ENCODE data around the gene CDH2. TPM values are rescaled to one million over a fixed set of nuclear protein-coding genes. Genes with fewer than 3 reads are reported as not detected.

The CDH2 gene
- total RNA-seq (10 to 100 TPM; 38.1 to 49.5 TPM), polyA plus RNA-seq (10 to 100 TPM; 14.2 to 14.8 TPM)

DNA sequence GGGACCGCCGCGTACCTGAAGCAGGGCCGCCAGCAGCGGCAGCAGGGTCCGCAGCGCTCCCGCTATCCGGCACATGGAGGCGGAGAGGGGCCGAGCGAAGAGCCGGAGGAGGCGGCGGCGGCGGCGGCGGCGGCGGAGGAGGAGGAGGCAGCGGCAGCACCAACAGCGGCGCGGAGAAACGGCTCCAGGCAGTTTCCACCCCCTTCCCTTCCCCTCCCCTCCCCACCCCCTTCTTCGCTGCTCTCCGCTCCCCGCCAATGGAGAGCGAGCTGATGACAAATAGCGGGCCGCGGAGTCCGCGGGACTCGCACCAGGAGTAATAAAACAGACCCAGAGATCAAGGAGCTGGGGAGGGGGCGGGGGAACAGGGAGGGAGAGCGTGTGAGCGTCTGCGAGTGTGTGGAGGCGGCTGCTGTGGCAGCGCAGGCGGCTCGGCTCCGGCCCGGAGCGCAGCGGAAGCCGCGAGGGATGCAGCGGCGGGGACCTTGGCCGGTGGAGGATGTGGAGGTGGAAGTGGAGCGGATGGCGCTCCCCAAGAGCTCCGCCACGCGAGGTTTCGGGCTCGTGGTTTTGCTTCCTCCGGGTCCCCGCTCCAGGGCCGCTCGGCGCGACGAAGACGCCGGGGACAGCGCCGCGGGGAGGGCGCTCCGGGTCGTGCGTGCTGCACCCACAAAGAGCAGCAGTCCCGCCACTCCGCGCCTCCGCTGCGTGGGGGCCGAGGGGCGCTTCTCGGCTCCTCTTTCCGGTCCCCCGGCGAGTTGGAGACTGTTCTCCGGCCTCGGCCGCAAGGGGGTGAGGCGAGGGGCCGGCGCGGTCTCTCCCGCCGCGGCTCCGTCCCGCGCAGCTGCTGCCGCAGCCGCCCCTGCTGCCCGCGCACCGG is at the start of gene CDH2:
CDH2 (minus strand) TSS at position 183 of the 880 bp plus-strand sequence; CDS start at position 75, 108 bp downstream.
- peak within 1 kb of the TSS; percentile 80 to 98 (median 96) for H3K4me3 ChIP-seq (ENCODE audit: low read depth in 1 of 3, low read length in 3 of 3)
- H3K9me3 ChIP-seq (ENCODE audit: control insufficient read depth in 4 of 4, low read length in 3 of 4): no peaks in the 10 kb centered on the region
- H3K9ac ChIP-seq (ENCODE audit: low read depth in 1 of 2, low read length in 2 of 2): peak within 1 kb of the TSS; percentile 13 to 64
- H3K36me3 ChIP-seq (ENCODE audit: control insufficient read depth in 4 of 4, insufficient read depth in 3 of 4, low read depth in 1 of 4, low read length in 3 of 4): no peaks in the 10 kb centered on the region
- TF ChIP-seq CTCF (IDR thresholded peaks at IDR 0.05; ENCODE audit: low read depth, low read length, missing input control) (no peak), FOXA2 (IDR thresholded peaks at IDR 0.05) (no peak), HNF4A (conservative IDR thresholded peaks at IDR 0.05) (peak in 1 of 2 donors; percentile 28), YY1 (IDR thresholded peaks at IDR 0.05) (peak; percentile 47), EGR1 (IDR thresholded peaks at IDR 0.05; ENCODE audit: low read depth in 2 of 2) (peak in 1 of 2 donors; percentile 21)
- DNase-seq (ENCODE audit: low spot score): peak; percentile 58
- H3K27me3 ChIP-seq (ENCODE audit: control insufficient read depth in 4 of 4, insufficient read depth in 4 of 4, low read length in 3 of 4): no peaks in the 10 kb centered on the region
- H3K4me1 ChIP-seq (ENCODE audit: control insufficient read depth in 4 of 4, insufficient read depth in 4 of 4, low read length in 3 of 4): peaks cover 0 to 29% (median 16%) of the 10 kb centered on the region in 4 donors
- peak within 1 kb of the TSS; percentile 85 to 92 for H3K27ac ChIP-seq (ENCODE audit: low read depth in 1 of 2, low read length in 2 of 2)
- WGBS: under 1% methylated on average over 105 of the region's 105 CpGs

GRCh38 chr18:28212060-28212459 is 35.1 kb upstream of the CDH2 start:
- no peak overlapping the region for H3K27ac ChIP-seq (ENCODE audit: low read depth in 1 of 2, low read length in 2 of 2)
- no peak overlapping the region for H3K4me3 ChIP-seq (ENCODE audit: low read depth in 1 of 3, low read length in 3 of 3)
- no peak for DNase-seq (ENCODE audit: low spot score)
- TF ChIP-seq REST (IDR thresholded peaks at IDR 0.05): no peak
- TF ChIP-seq RXRA (IDR thresholded peaks at IDR 0.05): no peak
- no peak for TF ChIP-seq EGR1 (IDR thresholded peaks at IDR 0.05; ENCODE audit: low read depth in 2 of 2)
- no peak for TF ChIP-seq SP1 (IDR thresholded peaks at IDR 0.05)
- TF ChIP-seq, protein P1, sequence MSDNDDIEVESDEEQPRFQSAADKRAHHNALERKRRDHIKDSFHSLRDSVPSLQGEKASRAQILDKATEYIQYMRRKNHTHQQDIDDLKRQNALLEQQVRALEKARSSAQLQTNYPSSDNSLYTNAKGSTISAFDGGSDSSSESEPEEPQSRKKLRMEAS (IDR thresholded peaks at IDR 0.05): no peak
- no peak for TF ChIP-seq GABPA (IDR thresholded peaks at IDR 0.05 in 1 of 2, conservative IDR thresholded peaks at IDR 0.05 in 1 of 2)
- no peak for TF ChIP-seq NR2F2 (IDR thresholded peaks at IDR 0.05)
- TF ChIP-seq CTCF (IDR thresholded peaks at IDR 0.05; ENCODE audit: low read depth, low read length, missing input control): no peak
- no peak for TF ChIP-seq FOXA2 (IDR thresholded peaks at IDR 0.05)
- TF ChIP-seq HNF4A (conservative IDR thresholded peaks at IDR 0.05): no peak
- TF ChIP-seq HNF4G (IDR thresholded peaks at IDR 0.05): no peak
- TF ChIP-seq RAD21 (IDR thresholded peaks at IDR 0.05): no peak
- TF ChIP-seq FOXA1 (IDR thresholded peaks at IDR 0.05): no peak
- no peak for TF ChIP-seq JUND (IDR thresholded peaks at IDR 0.05)
- no peak for TF ChIP-seq YY1 (IDR thresholded peaks at IDR 0.05)
- TF ChIP-seq, protein P2, sequence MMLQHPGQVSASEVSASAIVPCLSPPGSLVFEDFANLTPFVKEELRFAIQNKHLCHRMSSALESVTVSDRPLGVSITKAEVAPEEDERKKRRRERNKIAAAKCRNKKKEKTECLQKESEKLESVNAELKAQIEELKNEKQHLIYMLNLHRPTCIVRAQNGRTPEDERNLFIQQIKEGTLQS (IDR thresholded peaks at IDR 0.05): no peak
- TF ChIP-seq TAF1 (conservative IDR thresholded peaks at IDR 0.05): no peak
- no peak for TF ChIP-seq ZBTB33 (IDR thresholded peaks at IDR 0.05)
- H3K9me3 ChIP-seq (ENCODE audit: control insufficient read depth in 4 of 4, low read length in 3 of 4): peaks cover 0 to 1% (median 0%) of the 10 kb centered on the region in 4 donors
- H3K36me3 ChIP-seq (ENCODE audit: control insufficient read depth in 4 of 4, insufficient read depth in 3 of 4, low read depth in 1 of 4, low read length in 3 of 4): no peaks in the 10 kb centered on the region
- no peaks in the 10 kb centered on the region for H3K4me1 ChIP-seq (ENCODE audit: control insufficient read depth in 4 of 4, insufficient read depth in 4 of 4, low read length in 3 of 4)
- H3K9ac ChIP-seq (ENCODE audit: low read depth in 1 of 2, low read length in 2 of 2): no peak overlapping the region
- no peaks in the 10 kb centered on the region for H3K27me3 ChIP-seq (ENCODE audit: control insufficient read depth in 4 of 4, insufficient read depth in 4 of 4, low read length in 3 of 4)
- 81% methylated on average over 3 of the region's 3 CpGs for WGBS
